Neuronal stem cell (in vitro differentiated cells): ENCODE measurements around the gene SIK3. TPM values are rescaled to one million over a fixed set of nuclear protein-coding genes. Genes with fewer than 3 reads are reported as not detected.

Experiments
- DNase-seq: peaks from one replicate; pipeline ENCODE4 v3.0.0-alpha.2; 2013; ENCODE audit warnings: low spot score
- H2AFZ ChIP-seq: one replicate; pipeline ENCODE4 v1.6.1; 2013; ENCODE audit warnings: mild to moderate bottlenecking, low read length, inconsistent platforms
- H2AK5ac ChIP-seq: 2 replicates; pipeline ENCODE4 v1.6.1; 2013; ENCODE audit warnings: low read depth, mild to moderate bottlenecking, inconsistent platforms, low read length, moderate library complexity, mixed read lengths
- H2BK120ac ChIP-seq: 2 replicates; pipeline ENCODE4 v1.6.1; 2013; ENCODE audit warnings: low read depth, mild to moderate bottlenecking, inconsistent platforms, low read length, moderate library complexity, mixed read lengths
- H2BK12ac ChIP-seq: one replicate; pipeline ENCODE4 v1.6.1; 2013; ENCODE audit warnings: low read length, inconsistent platforms
- H2BK15ac ChIP-seq: 2 replicates; pipeline ENCODE4 v1.6.1; 2013; ENCODE audit warnings: mild to moderate bottlenecking, low read length, inconsistent platforms, mixed read lengths
- H2BK5ac ChIP-seq: one replicate; pipeline ENCODE4 v1.6.1; 2013; ENCODE audit warnings: inconsistent platforms, mild to moderate bottlenecking, low read length, moderate library complexity
- H3K14ac ChIP-seq: one replicate; pipeline ENCODE4 v1.6.1; 2013; ENCODE audit warnings: low read length, inconsistent platforms
- H3K18ac ChIP-seq: 2 replicates; pipeline ENCODE4 v1.6.1; 2013; ENCODE audit warnings: low read length, inconsistent platforms
- H3K23ac ChIP-seq: 2 replicates; pipeline ENCODE4 v1.6.1; 2013; ENCODE audit warnings: low read depth, mild to moderate bottlenecking, mixed read lengths, low read length, inconsistent platforms; ENCODE audit not compliant: poor library complexity
- H3K27ac ChIP-seq: replicated peaks from 3 replicates; pipeline ENCODE4 v1.5.1; 2013; ENCODE audit warnings: low read length, inconsistent platforms
- H3K27me3 ChIP-seq, 3 experiments: 2 replicates each; pipeline ENCODE4 v1.6.1; 2013; ENCODE audit warnings: low read length in 3 of 3, mild to moderate bottlenecking in 2 of 3, inconsistent platforms in 1 of 3, low read depth in 1 of 3, mixed read lengths in 1 of 3, moderate library complexity in 1 of 3; ENCODE audit not compliant: control insufficient read depth in 3 of 3, insufficient read depth in 3 of 3
- H3K36me3 ChIP-seq, 2 donors: replicated peaks in 1 of 2; 2 replicates each; pipeline ENCODE4 v1.6.1; 2013; ENCODE audit warnings: low read length in 2 of 2; ENCODE audit not compliant: control insufficient read depth in 2 of 2, insufficient read depth in 2 of 2
- H3K4ac ChIP-seq: 2 replicates; pipeline ENCODE4 v1.6.1; 2013; ENCODE audit warnings: inconsistent platforms, mild to moderate bottlenecking, low read length, moderate library complexity
- H3K4me1 ChIP-seq, 2 donors: 1 replicate in 1 of 2; 2 replicates in 1 of 2; pipeline ENCODE4 v1.6.1; 2013; ENCODE audit warnings: low read length in 2 of 2, low read depth in 1 of 2; ENCODE audit not compliant: control insufficient read depth in 2 of 2, insufficient read depth in 1 of 2
- H3K4me2 ChIP-seq: one replicate; pipeline ENCODE4 v1.6.1; 2013; ENCODE audit warnings: mild to moderate bottlenecking, low read length, inconsistent platforms; ENCODE audit not compliant: insufficient read depth, poor library complexity, severe bottlenecking
- H3K4me3 ChIP-seq, 2 donors: 2 replicates each; pipeline ENCODE4 v1.5.1; 2013; ENCODE audit warnings: low read length in 2 of 2, mild to moderate bottlenecking in 2 of 2, inconsistent platforms in 1 of 2, moderate library complexity in 1 of 2
- H3K79me1 ChIP-seq: one replicate; pipeline ENCODE4 v1.6.1; 2013; ENCODE audit warnings: low read depth, mild to moderate bottlenecking, inconsistent platforms, low read length, moderate library complexity
- H3K9ac ChIP-seq: one replicate; pipeline ENCODE4 v1.6.1; 2013; ENCODE audit warnings: mild to moderate bottlenecking, low read depth, low read length, inconsistent platforms; ENCODE audit not compliant: poor library complexity
- H3K9me3 ChIP-seq, 2 donors: replicated peaks in 1 of 2; 2 replicates each; pipeline versions ENCODE3 to v1.6.1; 2013; ENCODE audit warnings: low read length in 2 of 2, mild to moderate bottlenecking in 2 of 2, inconsistent platforms in 1 of 2, low read depth in 1 of 2, mixed read lengths in 1 of 2, moderate library complexity in 1 of 2; ENCODE audit not compliant: control insufficient read depth in 2 of 2, insufficient read depth in 1 of 2
- H4K8ac ChIP-seq: one replicate; pipeline ENCODE4 v1.6.1; 2013; ENCODE audit warnings: low read depth, mild to moderate bottlenecking, inconsistent platforms, low read length, moderate library complexity
- H4K91ac ChIP-seq: one replicate; pipeline ENCODE4 v1.6.1; 2013; ENCODE audit warnings: low read length, low read depth, mild to moderate bottlenecking, inconsistent platforms; ENCODE audit not compliant: poor library complexity
- WGBS, 2 donors: extraction: QIAGEN DNeasy Blood & Tissue Kit; methylation state at CpG; one replicate each; pipeline ENCODE4 v1.1.7; 2013; ENCODE audit warnings: missing lambda C conversion rate in 2 of 2, mixed read lengths in 1 of 2; ENCODE audit not compliant: insufficient read length in 2 of 2, insufficient replicate concordance in 1 of 2; ENCODE audit errors: extremely low coverage in 2 of 2; 5-methylcytosine and 5-hydroxymethylcytosine counted together
- polyA plus RNA-seq, 2 experiments: library from polyadenylated mRNA; stranded (reverse); fragments of 200-250 nt; gene quantifications; one replicate each; pipeline ENCODE4 v1.2.3, GENCODE V29; 2013

SIK3 gene
- polyA plus RNA-seq (2013, experiment 1 of 2), result 12.3 TPM
- polyA plus RNA-seq (2013, experiment 2 of 2), result 13.3 TPM

DNA sequence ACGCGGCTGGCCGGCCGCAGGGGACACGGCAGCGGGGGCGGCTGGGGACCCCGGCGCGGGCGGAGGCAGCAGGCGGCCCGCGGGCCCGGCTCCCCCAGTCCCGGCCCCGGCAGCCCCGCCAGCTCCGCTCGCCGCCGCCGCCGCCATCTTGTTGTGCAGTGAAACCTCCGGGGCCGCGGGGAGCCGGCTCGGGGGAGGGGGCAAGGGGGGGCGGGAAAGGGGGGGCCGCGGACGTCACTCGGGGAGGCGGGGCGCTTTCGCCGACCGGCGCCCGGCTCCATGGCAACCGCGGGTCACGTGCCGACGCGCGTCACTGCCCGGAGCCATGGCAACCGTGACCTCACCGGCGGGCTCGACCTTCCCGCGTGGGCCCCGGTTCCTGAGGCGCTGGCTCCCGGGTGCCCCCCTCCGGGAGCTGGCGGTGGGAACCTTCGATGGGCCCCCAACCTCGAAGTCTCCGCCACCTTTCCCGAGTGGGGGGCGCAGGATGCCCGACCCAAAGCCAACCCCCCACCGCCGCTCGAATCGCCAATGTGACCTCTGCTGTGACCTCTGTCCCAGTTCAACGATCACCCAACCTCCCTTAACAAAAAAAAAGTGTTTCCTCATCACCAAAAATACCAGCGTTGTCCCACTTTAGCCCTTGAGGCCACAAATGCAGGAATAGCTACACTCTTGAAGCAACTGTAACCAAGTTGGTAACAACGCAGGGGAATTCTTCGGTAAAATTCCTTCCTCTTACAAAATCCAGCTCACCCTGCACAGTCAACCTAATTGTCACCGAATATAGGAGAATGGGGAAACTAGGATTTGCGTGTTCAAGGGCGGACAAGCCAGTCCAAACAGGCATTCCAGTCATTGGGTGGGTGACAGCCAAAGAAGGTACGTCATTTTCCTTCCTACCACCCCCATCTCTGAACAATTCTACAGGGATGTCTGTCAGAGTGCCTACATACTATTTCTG is at the start of gene SIK3:
Gene SIK3 (minus strand): TSS at position 160 of the 964 bp plus-strand sequence. CDS start 13 bp downstream, at position 147.
- Histone ChIP-seq H2BK120ac (no peak within 1 kb of the TSS), H3K27ac (peak within 1 kb of the TSS; percentile 45), H4K8ac (no peak within 1 kb of the TSS), H3K9ac (peak within 1 kb of the TSS; percentile 99), H2AK5ac (peak within 1 kb of the TSS; percentile 68), H3K4me1 (peaks cover 22 to 41% of the 10 kb centered on the region in 2 donors), H3K4me2 (peak within 1 kb of the TSS; percentile 67), H3K18ac (peak within 1 kb of the TSS; percentile 98), H3K4me3 (peak within 1 kb of the TSS; percentile 84 to 99), H2BK5ac (peak within 1 kb of the TSS; percentile 91), H3K27me3 (no peaks in the 10 kb centered on the region), H3K9me3 (no peaks in the 10 kb centered on the region), H2BK15ac (peak within 1 kb of the TSS; percentile 25), H3K79me1 (peaks cover 5% of the 10 kb centered on the region), H2AFZ (peak within 1 kb of the TSS; percentile 96), H3K4ac (peak within 1 kb of the TSS; percentile 70), H2BK12ac (peak within 1 kb of the TSS; percentile 67), H3K23ac (peak within 1 kb of the TSS; percentile 75), H3K36me3 (no peaks in the 10 kb centered on the region), H4K91ac (no peak within 1 kb of the TSS), H3K14ac (peak within 1 kb of the TSS; percentile 91)
- no CpG with 5 or more reads among the region's 78 CpGs for WGBS, 2 donors
- peak; percentile 85 for DNase-seq

- H3K27ac ChIP-seq, result no peak overlapping the region
- H3K14ac ChIP-seq, result no peak overlapping the region
- peaks cover 7 to 48% of the 10 kb centered on the region in 2 donors for H3K36me3 ChIP-seq
- no peak overlapping the region for H4K8ac ChIP-seq
- no peak overlapping the region for H2BK120ac ChIP-seq
- H3K23ac ChIP-seq, result no peak overlapping the region
- no peak overlapping the region for H3K4me2 ChIP-seq
- no peak overlapping the region for H2BK15ac ChIP-seq
- no peak overlapping the region for H3K4me3 ChIP-seq
- no peak overlapping the region for H2BK12ac ChIP-seq
- H2AFZ ChIP-seq, result no peak overlapping the region
- no peaks in the 10 kb centered on the region for H3K27me3 ChIP-seq
- H3K4ac ChIP-seq, result no peak overlapping the region
- DNase-seq, result no peak
- H2AK5ac ChIP-seq, result no peak overlapping the region
- no CpG with 5 or more reads among the region's 10 CpGs for WGBS, 2 donors
- peaks cover 3 to 4% of the 10 kb centered on the region in 2 donors for H3K4me1 ChIP-seq
- peaks cover 5% of the 10 kb centered on the region for H3K79me1 ChIP-seq
- no peak overlapping the region for H2BK5ac ChIP-seq
- H3K9me3 ChIP-seq, result no peaks in the 10 kb centered on the region
- no peak overlapping the region for H3K9ac ChIP-seq
- no peak overlapping the region for H3K18ac ChIP-seq
- H4K91ac ChIP-seq, result no peak overlapping the region
Measured at GRCh38 chr11:117146521-117146920, 48.3 kb upstream of the SIK3 start.

DNA sequence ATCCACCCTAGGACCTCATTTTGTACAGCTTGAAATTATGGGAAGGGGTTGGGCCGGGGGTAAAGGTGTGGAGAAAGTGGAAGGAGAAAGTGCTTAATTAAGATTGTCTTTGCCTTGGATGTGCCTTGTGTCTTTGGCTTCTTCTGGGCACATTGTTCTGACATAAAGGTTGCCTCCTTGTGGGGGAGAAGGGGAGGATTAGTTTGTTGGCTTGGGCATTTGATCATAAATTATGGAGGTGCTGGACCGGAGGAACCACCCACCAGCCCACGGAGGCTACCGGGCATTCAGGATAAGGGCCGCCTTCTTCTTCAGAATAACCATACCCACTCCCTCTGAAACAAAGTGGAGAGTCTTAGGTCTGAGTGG is 47.1 kb upstream of the SIK3 start:
- H3K4me2 ChIP-seq, result peak overlapping the region; percentile 72
- H4K91ac ChIP-seq, result no peak overlapping the region
- peaks cover 5% of the 10 kb centered on the region for H3K79me1 ChIP-seq
- no peak overlapping the region for H2BK15ac ChIP-seq
- H4K8ac ChIP-seq, result no peak overlapping the region
- H3K4me3 ChIP-seq, result peak overlapping the region; percentile 73 to 86
- no peak overlapping the region for H2BK120ac ChIP-seq
- H2AFZ ChIP-seq, result no peak overlapping the region
- no peak overlapping the region for H2BK5ac ChIP-seq
- H3K27me3 ChIP-seq, result no peaks in the 10 kb centered on the region
- no peak overlapping the region for H3K14ac ChIP-seq
- DNase-seq, result peak; percentile 4
- no peak overlapping the region for H3K9ac ChIP-seq
- H2BK12ac ChIP-seq, result no peak overlapping the region
- H3K27ac ChIP-seq, result no peak overlapping the region
- no peak overlapping the region for H3K23ac ChIP-seq
- H2AK5ac ChIP-seq, result no peak overlapping the region
- no CpG with 5 or more reads among the region's 5 CpGs for WGBS, 2 donors
- H3K9me3 ChIP-seq, result no peaks in the 10 kb centered on the region
- H3K36me3 ChIP-seq, result peaks cover 7 to 43% of the 10 kb centered on the region in 2 donors
- H3K18ac ChIP-seq, result no peak overlapping the region
- H3K4ac ChIP-seq, result no peak overlapping the region
- H3K4me1 ChIP-seq, result peaks cover 3 to 4% of the 10 kb centered on the region in 2 donors
